ENCODE data around the gene CD72. TPM values are rescaled to one million over a fixed set of nuclear protein-coding genes. Genes with fewer than 3 reads are reported as not detected.

Gene CD72
- total RNA-seq, 1 donor from 2014 or later = 0.89 TPM

GRCh38 chr9:35569206-35569605 lies 49.0 kb downstream of the CD72 start:
- intact Hi-C loops (cut with DNase I) = no loop called here
- DNase-seq (ENCODE audit: missing footprints) (no peak), ATAC-seq (no peak)

- intact Hi-C loops (cut with DNase I) = no loop called here
- ATAC-seq = no peak
- no peak for DNase-seq (ENCODE audit: missing footprints)
Measured at GRCh38 chr9:35568196-35568595, 50.0 kb downstream of the CD72 start.

- intact Hi-C loops (cut with DNase I) = no loop called here
- ATAC-seq = no peak
- DNase-seq (ENCODE audit: missing footprints) = no peak
Measured at GRCh38 chr9:35566417-35566816, 51.8 kb downstream of the CD72 start.

GRCh38 chr9:35564658-35565061 lies 53.6 kb downstream of the CD72 start:
- intact Hi-C loops (cut with DNase I) = loop anchor here (5.0 kb wide), 1 partner anchor 38 kb away; no protein-coding TSS in a partner anchor
- DNase-seq (ENCODE audit: missing footprints) (no peak), ATAC-seq (peak; percentile 71)

- intact Hi-C loops (cut with DNase I) = loop anchor here (5.0 kb wide), 1 partner anchor 39 kb away; no protein-coding TSS in a partner anchor
- peak; percentile 76 for ATAC-seq
- DNase-seq (ENCODE audit: missing footprints) = peak; percentile 63
Measured at GRCh38 chr9:35563791-35564197, 54.4 kb downstream of the CD72 start.

- DNase-seq (ENCODE audit: missing footprints) = no peak
- intact Hi-C loops (cut with DNase I) = loop anchor here (5.0 kb wide), 1 partner anchor 39 kb away; no protein-coding TSS in a partner anchor
- ATAC-seq = peak; percentile 24
Measured at GRCh38 chr9:35562895-35563780, 55.1 kb downstream of the CD72 start.

GRCh38 chr9:35561468-35562261 lies 56.5 kb downstream of the CD72 start:
- intact Hi-C loops (cut with DNase I) = loop anchor here (5.0 kb wide), 1 partner anchor 41 kb away; no protein-coding TSS in a partner anchor
- ATAC-seq (peak; percentile 1), DNase-seq (ENCODE audit: missing footprints) (no peak)

- DNase-seq (ENCODE audit: missing footprints) (no peak), ATAC-seq (peak; percentile 11)
- intact Hi-C loops (cut with DNase I) = loop anchor here (5.0 kb wide), 1 partner anchor 42 kb away; no protein-coding TSS in a partner anchor
Measured at GRCh38 chr9:35560625-35561337, 57.4 kb downstream of the CD72 start.

Small RNA genes within 50 kb of the gene (microRNA-seq; reads per million reads assigned to microRNA genes)
- not detected for gene MIR4667

Other genes with a start within 250 kb of the CD72 start
- 25.1 TPM for gene RUSC2, start 128.3 kb downstream of the CD72 start, total RNA-seq
- gene TESK1, start 13.2 kb downstream of the CD72 start, total RNA-seq = 27.3 TPM
- not detected for gene SIT1, start 32.5 kb upstream of the CD72 start, total RNA-seq
- 15,747 TPM for gene RMRP, start 39.6 kb upstream of the CD72 start, total RNA-seq
- 58.6 TPM for gene CCDC107, start 39.9 kb upstream of the CD72 start, total RNA-seq
- gene ARHGEF39, start 46.8 kb upstream of the CD72 start, total RNA-seq = 0.22 TPM
- gene CA9, start 55.5 kb upstream of the CD72 start, total RNA-seq = 0.30 TPM
- 1,163 TPM for gene TPM2, start 71.5 kb upstream of the CD72 start, total RNA-seq
- gene TLN1, start 113.8 kb upstream of the CD72 start, total RNA-seq = 255 TPM
- gene CREB3, start 114.3 kb upstream of the CD72 start, total RNA-seq = 23.5 TPM
- gene GBA2, start 130.8 kb upstream of the CD72 start, total RNA-seq = 80.2 TPM
- 29.0 TPM for gene RGP1, start 130.9 kb upstream of the CD72 start, total RNA-seq
- not detected for gene MSMP, start 135.9 kb upstream of the CD72 start, total RNA-seq
- 25.2 TPM for gene NPR2, start 173.2 kb upstream of the CD72 start, total RNA-seq
- 2.1 TPM for gene SPAG8, start 193.8 kb upstream of the CD72 start, total RNA-seq
- 72.7 TPM for gene HINT2, start 196.6 kb upstream of the CD72 start, total RNA-seq
- gene FAM221B, start 210.3 kb upstream of the CD72 start, total RNA-seq = not detected
- 13.8 TPM for gene TMEM8B, start 210.8 kb upstream of the CD72 start, total RNA-seq

Measured in Right ventricle myocardium inferior (tissue), 1 donor.